ENCODE results near the gene CACNB4.
"Not testable (repeated sequence)": the region's sequence is repeated elsewhere in the genome, so short reads cannot be mapped to it uniquely, and the experiment has no call there.

CACNB4 gene

GRCh38 chr2:152024477-152024876, 74.4 kb downstream of the CACNB4 start:
- no peak for DNase-seq (ENCODE audit: low read depth in 1 of 2, low spot score in 1 of 2)

- DNase-seq (ENCODE audit: low read depth in 1 of 2, low spot score in 1 of 2) = no peak
Measured at GRCh38 chr2:152022090-152022489, 76.8 kb downstream of the CACNB4 start.

- DNase-seq (ENCODE audit: low read depth in 1 of 2, low spot score in 1 of 2) = not testable (repeated sequence)
Measured at GRCh38 chr2:152021001-152021400, 77.8 kb downstream of the CACNB4 start.

GRCh38 chr2:152019732-152020131, 79.1 kb downstream of the CACNB4 start:
- no peak for DNase-seq (ENCODE audit: low read depth in 1 of 2, low spot score in 1 of 2)

- DNase-seq (ENCODE audit: low read depth in 1 of 2, low spot score in 1 of 2) = no peak
Measured at GRCh38 chr2:152016181-152017120, 82.4 kb downstream of the CACNB4 start.

GRCh38 chr2:152015552-152015951, 83.3 kb downstream of the CACNB4 start:
- DNase-seq (ENCODE audit: low read depth in 1 of 2, low spot score in 1 of 2) = no peak

GRCh38 chr2:152012697-152013096, 86.1 kb downstream of the CACNB4 start:
- DNase-seq (ENCODE audit: low read depth in 1 of 2, low spot score in 1 of 2) = no peak

- no peak for DNase-seq (ENCODE audit: low read depth in 1 of 2, low spot score in 1 of 2)
Measured at GRCh38 chr2:152011724-152012123, 87.1 kb downstream of the CACNB4 start.

GRCh38 chr2:152005607-152006006, 93.2 kb downstream of the CACNB4 start:
- DNase-seq (ENCODE audit: low read depth in 1 of 2, low spot score in 1 of 2) = no peak

GRCh38 chr2:152003283-152003682, 95.6 kb downstream of the CACNB4 start:
- not testable (repeated sequence) for DNase-seq (ENCODE audit: low read depth in 1 of 2, low spot score in 1 of 2)

- peak in 1 of 2 donors; percentile 29 for DNase-seq (ENCODE audit: low read depth in 1 of 2, low spot score in 1 of 2)
Measured at GRCh38 chr2:151999053-151999452, 99.8 kb downstream of the CACNB4 start.

GRCh38 chr2:151996243-151997003, 102.4 kb downstream of the CACNB4 start:
- no peak for DNase-seq (ENCODE audit: low read depth in 1 of 2, low spot score in 1 of 2)

- no peak for DNase-seq (ENCODE audit: low read depth in 1 of 2, low spot score in 1 of 2)
Measured at GRCh38 chr2:151995161-151995557, 103.7 kb downstream of the CACNB4 start.

- DNase-seq (ENCODE audit: low read depth in 1 of 2, low spot score in 1 of 2) = not testable (repeated sequence)
Measured at GRCh38 chr2:151994178-151994577, 104.7 kb downstream of the CACNB4 start.

- DNase-seq (ENCODE audit: low read depth in 1 of 2, low spot score in 1 of 2) = no peak
Measured at GRCh38 chr2:151991010-151991409, 107.8 kb downstream of the CACNB4 start.

- no peak for DNase-seq (ENCODE audit: low read depth in 1 of 2, low spot score in 1 of 2)
Measured at GRCh38 chr2:151989378-151989777, 109.5 kb downstream of the CACNB4 start.

GRCh38 chr2:151987484-151987883, 111.4 kb downstream of the CACNB4 start:
- no peak for DNase-seq (ENCODE audit: low read depth in 1 of 2, low spot score in 1 of 2)

GRCh38 chr2:151984424-151985083, 114.3 kb downstream of the CACNB4 start:
- no peak for DNase-seq (ENCODE audit: low read depth in 1 of 2, low spot score in 1 of 2)

GRCh38 chr2:151983221-151983620, 115.6 kb downstream of the CACNB4 start:
- no peak for DNase-seq (ENCODE audit: low read depth in 1 of 2, low spot score in 1 of 2)

GRCh38 chr2:151981886-151982285, 117.0 kb downstream of the CACNB4 start:
- no peak for DNase-seq (ENCODE audit: low read depth in 1 of 2, low spot score in 1 of 2)

- DNase-seq (ENCODE audit: low read depth in 1 of 2, low spot score in 1 of 2) = no peak
Measured at GRCh38 chr2:151979694-151980093, 119.2 kb downstream of the CACNB4 start.

GRCh38 chr2:151978709-151979108, 120.1 kb downstream of the CACNB4 start:
- no peak for DNase-seq (ENCODE audit: low read depth in 1 of 2, low spot score in 1 of 2)

Measured in activated CD4-positive, alpha-beta T cell treated with anti-CD3 and anti-CD28 coated beads, Interleukin-2, amount 50 U/mL, for 24 hours (primary cell).